ENCODE measurements around the gene CD27. TPM values are rescaled to one million over a fixed set of nuclear protein-coding genes. Genes with fewer than 3 reads are reported as not detected.

The CD27 gene
- total RNA-seq, 4 donors from 2014 or later, result 1.1 to 16.8 (median 2.3) TPM; not detected in 1

DNA sequence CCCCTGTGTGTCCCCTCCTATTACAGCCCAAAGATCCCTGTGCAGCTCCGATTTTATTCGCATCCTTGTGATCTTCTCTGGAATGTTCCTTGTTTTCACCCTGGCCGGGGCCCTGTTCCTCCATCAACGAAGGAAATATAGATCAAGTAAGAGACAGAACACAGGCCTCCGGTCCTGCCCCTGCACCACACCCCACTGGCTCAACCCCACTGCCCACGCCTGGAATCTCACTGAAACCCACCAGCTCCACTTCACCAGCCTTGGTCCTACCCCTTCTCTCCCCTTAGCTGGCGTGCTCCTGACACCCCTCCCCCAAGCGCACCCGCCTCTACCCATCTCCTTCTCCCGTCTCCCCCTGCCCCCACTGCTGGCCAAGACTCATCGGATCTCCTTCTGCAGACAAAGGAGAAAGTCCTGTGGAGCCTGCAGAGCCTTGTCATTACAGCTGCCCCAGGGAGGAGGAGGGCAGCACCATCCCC is 6.2 kb downstream of the CD27 start:
- Histone ChIP-seq H3K27ac (peak overlapping the region; percentile 97 to 99 (median 98)), H3K36me3 (no peaks in the 10 kb centered on the region), H3K4me1 (peaks cover 16 to 34% (median 26%) of the 10 kb centered on the region in 4 donors), H3K27me3 (no peaks in the 10 kb centered on the region), H3K4me3 (peak overlapping the region; percentile 65 to 78 (median 73)), H3K9me3 (no peaks in the 10 kb centered on the region)
- TF ChIP-seq POLR2A (IDR thresholded peaks at IDR 0.05), result no peak
- TF ChIP-seq EP300 (IDR thresholded peaks at IDR 0.05; ENCODE audit: low read depth), result no peak
- TF ChIP-seq POLR2AphosphoS5 (IDR thresholded peaks at IDR 0.05), result no peak
- TF ChIP-seq, protein P1, sequence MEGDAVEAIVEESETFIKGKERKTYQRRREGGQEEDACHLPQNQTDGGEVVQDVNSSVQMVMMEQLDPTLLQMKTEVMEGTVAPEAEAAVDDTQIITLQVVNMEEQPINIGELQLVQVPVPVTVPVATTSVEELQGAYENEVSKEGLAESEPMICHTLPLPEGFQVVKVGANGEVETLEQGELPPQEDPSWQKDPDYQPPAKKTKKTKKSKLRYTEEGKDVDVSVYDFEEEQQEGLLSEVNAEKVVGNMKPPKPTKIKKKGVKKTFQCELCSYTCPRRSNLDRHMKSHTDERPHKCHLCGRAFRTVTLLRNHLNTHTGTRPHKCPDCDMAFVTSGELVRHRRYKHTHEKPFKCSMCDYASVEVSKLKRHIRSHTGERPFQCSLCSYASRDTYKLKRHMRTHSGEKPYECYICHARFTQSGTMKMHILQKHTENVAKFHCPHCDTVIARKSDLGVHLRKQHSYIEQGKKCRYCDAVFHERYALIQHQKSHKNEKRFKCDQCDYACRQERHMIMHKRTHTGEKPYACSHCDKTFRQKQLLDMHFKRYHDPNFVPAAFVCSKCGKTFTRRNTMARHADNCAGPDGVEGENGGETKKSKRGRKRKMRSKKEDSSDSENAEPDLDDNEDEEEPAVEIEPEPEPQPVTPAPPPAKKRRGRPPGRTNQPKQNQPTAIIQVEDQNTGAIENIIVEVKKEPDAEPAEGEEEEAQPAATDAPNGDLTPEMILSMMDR (IDR thresholded peaks at IDR 0.05), result no peak
- intact Hi-C loops (cut with DNase I; ENCODE audit: low total_unique reads), result no loop called here
- in situ Hi-C loops (cut with MboI; ENCODE audit: low pct_ligation_motif_present in 1 of 4, low pct_unique_long_range_greater_than_20kb in 1 of 4, low sequenced_read_pairs in 3 of 4), result loop anchor here in 3 of 4 donors (10.0 to 25.0 kb wide), 2 partner anchors 114 to 116 kb away; partner anchors contain the start of gene TNFRSF1A (in 2 of the 3)
- WGBS, 2 donors (ENCODE audit: low coverage in 1 of 2), result 9 to 10% methylated on average over 5 to 11 of the region's 11 CpGs
- peak; percentile 47 for DNase-seq

DNA sequence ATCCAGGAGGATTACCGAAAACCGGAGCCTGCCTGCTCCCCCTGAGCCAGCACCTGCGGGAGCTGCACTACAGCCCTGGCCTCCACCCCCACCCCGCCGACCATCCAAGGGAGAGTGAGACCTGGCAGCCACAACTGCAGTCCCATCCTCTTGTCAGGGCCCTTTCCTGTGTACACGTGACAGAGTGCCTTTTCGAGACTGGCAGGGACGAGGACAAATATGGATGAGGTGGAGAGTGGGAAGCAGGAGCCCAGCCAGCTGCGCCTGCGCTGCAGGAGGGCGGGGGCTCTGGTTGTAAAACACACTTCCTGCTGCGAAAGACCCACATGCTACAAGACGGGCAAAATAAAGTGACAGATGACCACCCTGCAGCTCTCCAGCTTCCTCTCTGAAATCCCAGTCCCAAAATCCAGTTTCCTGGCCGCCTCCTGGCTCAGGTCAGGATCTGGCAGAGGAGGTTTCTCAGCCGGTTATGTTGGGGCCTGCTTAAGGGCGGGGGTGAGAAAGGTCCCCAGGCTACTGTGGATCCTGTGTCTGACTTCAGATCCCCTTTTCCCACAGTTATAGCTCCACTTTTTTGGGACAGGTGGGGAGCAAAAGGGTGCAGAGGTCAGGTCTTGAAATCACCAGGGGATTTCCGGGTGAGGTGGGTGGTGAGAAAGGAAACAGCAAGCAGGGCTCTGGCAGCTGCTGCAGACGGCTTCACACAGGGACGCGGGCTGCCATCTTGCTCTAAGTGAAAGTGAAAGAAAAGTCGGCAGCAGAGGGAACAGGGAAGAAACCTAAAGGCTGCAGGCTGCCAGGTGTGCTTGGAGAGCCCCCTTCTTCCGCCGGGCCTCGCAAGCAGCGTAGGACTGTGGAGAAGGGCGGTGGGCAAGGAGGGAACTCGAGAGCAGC is 6.8 kb downstream of the CD27 start, which contains the start of gene TAPBPL:
Gene TAPBPL, plus strand, starts transcription at position 695 of the 897 bp plus-strand sequence. CDS start 207 bp downstream, outside the sequence.
- in situ Hi-C loops (cut with MboI; ENCODE audit: low pct_ligation_motif_present in 1 of 4, low pct_unique_long_range_greater_than_20kb in 1 of 4, low sequenced_read_pairs in 3 of 4), result loop anchor here in 3 of 4 donors (10.0 to 25.0 kb wide), 2 partner anchors 114 to 117 kb away; partner anchors contain the start of gene TNFRSF1A (in 2 of the 3)
- peak within 1 kb of the TSS; percentile 97 to 99 (median 98) for H3K27ac ChIP-seq
- H3K4me3 ChIP-seq, result peak within 1 kb of the TSS; percentile 65 to 78 (median 73)
- peak; percentile 89 for DNase-seq
- H3K36me3 ChIP-seq, result peaks cover 0 to under 1% (median under 1%) of the 10 kb centered on the region in 4 donors
- peaks cover 16 to 34% (median 26%) of the 10 kb centered on the region in 4 donors for H3K4me1 ChIP-seq
- no peaks in the 10 kb centered on the region for H3K27me3 ChIP-seq
- WGBS, 2 donors (ENCODE audit: low coverage in 1 of 2), result 1% methylated on average over 27 of the region's 27 CpGs; no CpG with 5 or more reads in 1 of the 2 donors
- TF ChIP-seq POLR2A (IDR thresholded peaks at IDR 0.05) (peak; percentile 78), POLR2AphosphoS5 (IDR thresholded peaks at IDR 0.05) (peak; percentile 78 to 81 (median 78)), EP300 (IDR thresholded peaks at IDR 0.05; ENCODE audit: low read depth) (no peak)
- TF ChIP-seq, protein P1 (IDR thresholded peaks at IDR 0.05), result peak in 1 of 5 experiments; percentile 8
- H3K9me3 ChIP-seq, result no peaks in the 10 kb centered on the region
- intact Hi-C loops (cut with DNase I; ENCODE audit: low total_unique reads), result no loop called here

DNA sequence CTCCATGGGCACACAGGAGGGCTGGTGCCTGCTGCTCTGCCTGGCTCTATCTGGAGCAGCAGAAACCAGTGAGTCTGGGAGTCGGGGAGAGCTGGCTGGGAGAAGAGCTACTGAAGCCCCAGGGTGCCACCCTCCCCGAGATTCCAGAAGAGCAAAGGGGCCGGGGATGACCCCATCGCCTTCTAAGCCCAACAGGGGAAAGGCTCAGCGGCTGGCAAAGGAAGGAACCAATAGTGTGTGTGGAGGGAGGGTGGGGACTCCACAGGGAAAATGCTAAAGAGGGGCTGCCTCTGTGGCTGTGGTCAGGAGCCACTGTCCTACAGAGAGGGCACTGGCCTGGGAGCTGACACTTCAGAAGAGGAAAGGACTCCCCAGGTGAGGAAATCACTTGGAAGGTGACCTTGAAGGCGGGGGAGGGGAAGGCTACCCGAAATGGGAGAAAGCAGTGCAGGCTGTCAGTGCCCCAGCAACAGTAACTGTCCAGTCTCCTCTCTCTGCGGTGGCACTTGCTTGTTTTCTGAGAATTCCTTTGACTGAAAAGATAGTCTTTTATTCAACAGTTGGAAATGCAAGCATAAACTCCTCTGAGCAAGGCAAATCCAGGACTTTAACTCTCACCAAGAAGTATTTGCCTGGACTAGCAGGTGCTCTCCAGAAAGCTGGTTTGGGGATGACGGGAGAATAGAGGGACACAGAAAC is 7.6 kb downstream of the CD27 start:
- H3K4me1 ChIP-seq, result peaks cover 16 to 34% (median 26%) of the 10 kb centered on the region in 4 donors
- peak overlapping the region; percentile 65 to 78 (median 73) for H3K4me3 ChIP-seq
- in situ Hi-C loops (cut with MboI; ENCODE audit: low pct_ligation_motif_present in 1 of 4, low pct_unique_long_range_greater_than_20kb in 1 of 4, low sequenced_read_pairs in 3 of 4) (loop anchor here in 3 of 4 donors (10.0 to 25.0 kb wide), 2 partner anchors 115 to 118 kb away; partner anchors contain the start of gene TNFRSF1A (in 2 of the 3)), intact Hi-C loops (cut with DNase I; ENCODE audit: low total_unique reads) (no loop called here)
- peak overlapping the region; percentile 97 to 99 (median 98) for H3K27ac ChIP-seq
- H3K27me3 ChIP-seq, result no peaks in the 10 kb centered on the region
- WGBS, 2 donors (ENCODE audit: low coverage in 1 of 2), result 3 to 7% methylated on average over 2 to 9 of the region's 9 CpGs
- TF ChIP-seq POLR2A (IDR thresholded peaks at IDR 0.05) (no peak), EP300 (IDR thresholded peaks at IDR 0.05; ENCODE audit: low read depth) (no peak), POLR2AphosphoS5 (IDR thresholded peaks at IDR 0.05) (no peak)
- TF ChIP-seq, protein P1 (IDR thresholded peaks at IDR 0.05), result no peak
- peaks cover 0 to 8% (median 3%) of the 10 kb centered on the region in 4 donors for H3K36me3 ChIP-seq
- no peaks in the 10 kb centered on the region for H3K9me3 ChIP-seq
- peak; percentile 68 for DNase-seq

Measured in transverse colon (tissue), 4 donors.